Measurements from ENCODE around the gene CHI3L1.

CHI3L1 gene

DNA sequence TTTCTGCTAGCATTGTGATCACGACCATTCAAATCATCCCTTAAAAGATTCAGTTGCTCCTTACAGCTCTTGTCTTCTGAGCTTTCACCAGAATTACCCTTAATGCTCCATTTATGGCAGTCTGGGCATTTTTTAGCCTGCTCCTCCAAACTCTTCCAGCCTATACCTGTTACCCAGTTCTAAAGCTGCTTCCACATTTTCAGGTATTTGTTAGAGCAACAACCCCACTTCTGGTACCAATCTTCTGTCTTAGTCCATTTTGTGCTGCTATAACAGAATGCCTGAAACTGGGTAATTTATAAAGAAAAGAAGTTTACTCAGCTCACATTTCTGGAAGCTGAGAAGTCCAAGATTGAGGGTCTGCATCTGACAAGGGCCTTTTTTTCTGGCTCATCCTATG lies 28.1 kb downstream of the CHI3L1 start:
- DNase-seq (ENCODE audit: extremely low spot score): no peak
- TF ChIP-seq, protein P1, sequence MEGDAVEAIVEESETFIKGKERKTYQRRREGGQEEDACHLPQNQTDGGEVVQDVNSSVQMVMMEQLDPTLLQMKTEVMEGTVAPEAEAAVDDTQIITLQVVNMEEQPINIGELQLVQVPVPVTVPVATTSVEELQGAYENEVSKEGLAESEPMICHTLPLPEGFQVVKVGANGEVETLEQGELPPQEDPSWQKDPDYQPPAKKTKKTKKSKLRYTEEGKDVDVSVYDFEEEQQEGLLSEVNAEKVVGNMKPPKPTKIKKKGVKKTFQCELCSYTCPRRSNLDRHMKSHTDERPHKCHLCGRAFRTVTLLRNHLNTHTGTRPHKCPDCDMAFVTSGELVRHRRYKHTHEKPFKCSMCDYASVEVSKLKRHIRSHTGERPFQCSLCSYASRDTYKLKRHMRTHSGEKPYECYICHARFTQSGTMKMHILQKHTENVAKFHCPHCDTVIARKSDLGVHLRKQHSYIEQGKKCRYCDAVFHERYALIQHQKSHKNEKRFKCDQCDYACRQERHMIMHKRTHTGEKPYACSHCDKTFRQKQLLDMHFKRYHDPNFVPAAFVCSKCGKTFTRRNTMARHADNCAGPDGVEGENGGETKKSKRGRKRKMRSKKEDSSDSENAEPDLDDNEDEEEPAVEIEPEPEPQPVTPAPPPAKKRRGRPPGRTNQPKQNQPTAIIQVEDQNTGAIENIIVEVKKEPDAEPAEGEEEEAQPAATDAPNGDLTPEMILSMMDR (IDR thresholded peaks at IDR 0.05; ENCODE audit: control extremely low read depth, extremely low read depth, low read depth, missing control alignments): no peak
- ChIA-PET POLR2A (no interaction called here), CTCF (interaction anchor here (0.8 to 2.1 kb wide), 3 partner anchors 10 to 119 kb away, joined by 3 to 7 read pairs (median 4); no protein-coding TSS in a partner anchor)

DNA sequence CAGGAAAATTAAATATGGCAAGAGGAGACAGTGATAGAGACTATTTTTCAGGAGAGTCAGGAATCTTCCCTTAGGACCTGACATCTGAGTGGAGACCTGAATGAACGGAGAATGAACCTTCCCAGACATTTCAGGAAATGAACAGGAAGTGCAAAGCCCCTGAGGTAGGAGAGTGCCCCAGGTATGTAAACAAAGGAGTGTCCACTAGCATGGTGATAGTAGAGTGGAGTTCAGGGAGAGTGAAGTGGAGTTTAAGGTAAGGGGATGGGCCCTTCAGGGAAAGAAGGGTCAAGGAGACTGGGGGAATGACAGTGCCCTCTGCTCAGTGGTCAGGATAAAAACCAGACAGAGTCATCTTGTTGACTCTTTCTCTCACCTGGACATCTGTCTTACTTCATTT lies 30.2 kb downstream of the CHI3L1 start:
- POLR2A ChIA-PET: no interaction called here
- no peak for DNase-seq (ENCODE audit: extremely low spot score)
- CTCF ChIA-PET: interaction anchor here (1.2 to 1.4 kb wide), 2 partner anchors 9 to 15 kb away, joined by 3 to 4 read pairs; no protein-coding TSS in a partner anchor
- TF ChIP-seq, protein P1 (IDR thresholded peaks at IDR 0.05; ENCODE audit: control extremely low read depth, extremely low read depth, low read depth, missing control alignments): no peak

DNA sequence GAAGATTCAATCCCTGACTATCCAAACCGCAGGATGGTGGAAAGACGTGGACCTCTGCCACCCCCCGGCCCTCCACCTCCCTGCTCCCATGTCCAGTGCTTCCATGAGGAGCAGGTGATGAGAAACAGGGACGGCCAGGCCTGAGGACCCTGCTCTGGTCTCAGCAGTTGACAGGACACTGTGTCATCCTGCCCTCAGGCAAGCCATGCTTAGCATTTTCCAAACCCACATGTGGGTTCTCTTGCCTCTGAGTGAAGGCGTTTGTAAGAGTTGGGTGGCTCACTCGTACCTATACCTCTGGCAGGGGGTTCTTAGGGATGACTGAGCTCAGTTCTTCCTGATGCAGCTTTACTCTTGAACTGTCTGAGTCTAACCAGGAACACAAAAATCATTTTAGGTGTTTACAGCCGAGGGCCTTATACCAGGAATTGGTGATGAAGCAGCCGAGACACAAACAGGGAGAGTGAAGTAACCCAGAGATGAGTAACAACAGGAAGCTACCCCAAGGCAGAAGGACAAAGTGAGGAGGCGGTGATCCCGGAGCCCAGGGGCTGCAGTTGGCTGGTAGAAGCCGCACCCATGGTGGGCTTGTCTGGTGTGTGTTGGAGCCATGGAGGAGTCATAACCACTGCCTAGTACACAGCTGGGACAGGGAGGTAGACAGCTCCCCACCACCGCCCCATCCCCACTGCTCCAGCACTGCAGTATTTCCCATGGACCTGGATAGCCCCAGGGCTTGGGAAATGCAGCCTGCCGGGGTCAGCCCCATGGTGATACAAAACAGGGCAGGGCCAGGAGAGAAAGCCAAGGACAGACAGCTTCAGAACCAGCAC lies 32.3 kb downstream of the CHI3L1 start:
- ChIA-PET CTCF (interaction anchor here (1.2 to 4.2 kb wide), 2 partner anchors 18 to 63 kb away, joined by 4 to 15 read pairs; no protein-coding TSS in a partner anchor), POLR2A (no interaction called here)
- TF ChIP-seq, protein P1 (IDR thresholded peaks at IDR 0.05; ENCODE audit: control extremely low read depth, extremely low read depth, low read depth, missing control alignments): no peak
- DNase-seq (ENCODE audit: extremely low spot score): no peak

DNA sequence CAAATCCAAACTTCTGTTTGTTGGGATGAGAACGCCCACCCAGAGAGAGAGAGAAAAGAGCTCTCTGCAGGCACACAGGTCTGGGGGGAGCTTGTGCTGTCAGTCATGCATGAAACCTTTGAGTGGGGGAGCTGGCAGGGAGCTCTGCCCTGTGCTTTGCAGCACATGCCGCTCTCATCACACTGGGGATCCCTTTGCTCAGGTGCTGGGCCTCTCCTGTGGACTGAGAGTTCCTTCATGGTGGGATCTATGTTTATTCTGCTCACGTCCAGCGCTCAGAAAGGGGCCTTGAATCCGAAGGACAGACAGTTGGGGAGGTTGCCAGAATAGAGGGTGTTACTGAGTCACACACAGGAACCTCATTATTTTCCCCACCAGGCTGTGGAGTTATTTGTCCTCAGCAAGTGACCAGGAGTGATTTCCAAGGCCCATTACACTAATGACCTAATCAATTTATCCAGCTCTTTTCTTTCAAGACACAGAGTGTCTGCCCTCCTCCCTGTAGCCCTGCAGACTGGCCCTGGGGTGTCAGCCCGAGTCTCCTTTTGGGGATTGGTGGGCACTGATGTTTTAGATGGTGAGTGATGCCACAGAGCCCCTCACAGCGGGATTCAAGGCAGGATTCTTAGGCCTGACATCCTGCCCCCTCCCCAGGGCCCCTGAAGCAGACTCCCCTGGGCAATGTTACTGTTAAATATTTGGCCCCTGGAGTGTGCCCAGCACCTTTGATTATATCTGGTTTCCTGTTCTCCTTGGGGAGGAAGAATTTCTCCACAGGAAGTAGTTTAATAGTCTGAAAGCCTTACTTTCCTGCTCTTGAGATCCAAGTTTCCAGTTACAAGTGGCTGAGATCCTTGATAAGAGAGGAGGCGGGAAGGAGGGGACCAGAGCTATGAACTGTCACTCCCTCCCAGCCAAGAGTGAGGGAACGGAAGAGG lies 33.2 kb downstream of the CHI3L1 start:
- no peak for DNase-seq (ENCODE audit: extremely low spot score)
- POLR2A ChIA-PET: interaction anchor here (0.5 kb wide), 1 partner anchor 152 kb away, joined by 4 read pairs; no protein-coding TSS in a partner anchor

DNA sequence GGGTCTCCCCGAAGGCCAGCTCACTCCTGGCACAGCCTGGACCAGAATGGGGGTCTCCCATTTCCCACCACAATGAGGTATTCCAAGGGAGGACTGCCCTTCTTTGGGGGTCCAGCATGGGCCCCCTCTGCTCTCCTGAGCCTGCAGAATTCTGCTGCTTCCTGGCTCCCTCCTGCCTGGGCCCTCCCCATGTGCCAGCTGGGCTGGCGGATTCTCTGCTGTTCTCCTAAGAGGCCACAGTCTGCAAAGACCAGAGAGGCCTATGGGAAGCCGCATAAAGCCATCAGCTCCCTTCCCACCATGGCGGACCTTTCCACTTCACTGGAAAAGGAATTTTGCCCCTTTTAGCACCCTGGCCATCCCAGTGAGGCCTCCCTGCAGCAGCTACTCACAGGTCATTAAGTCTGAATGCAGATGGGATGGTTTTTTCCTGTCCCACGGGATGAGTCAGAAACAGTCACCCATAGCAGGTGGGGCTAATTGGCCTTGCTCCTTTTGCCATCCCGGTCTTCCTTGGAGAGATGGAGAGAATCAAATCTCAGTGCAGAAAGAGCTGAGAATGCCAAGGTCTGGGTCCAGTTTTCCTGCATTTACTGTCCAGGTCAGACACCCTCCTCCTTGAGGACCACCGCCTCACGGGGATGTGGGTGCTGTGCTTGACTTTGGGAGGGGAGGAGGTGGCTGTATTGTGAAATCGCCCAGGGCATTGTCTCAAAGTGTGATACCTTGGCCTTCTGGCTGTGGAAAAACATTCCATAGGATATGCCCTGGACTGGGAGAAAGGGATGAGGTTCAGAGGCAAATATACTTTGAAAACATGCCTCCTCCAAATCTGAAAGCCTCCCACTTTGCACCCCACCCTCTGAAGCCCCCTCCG lies 34.1 kb downstream of the CHI3L1 start:
- ChIA-PET POLR2A (interaction anchor here (0.5 kb wide), 1 partner anchor 153 kb away, joined by 4 read pairs; no protein-coding TSS in a partner anchor), CTCF (interaction anchor here (1.4 to 4.2 kb wide), 3 partner anchors 20 to 113 kb away, joined by 3 to 15 read pairs (median 4); no protein-coding TSS in a partner anchor)
- TF ChIP-seq, protein P1 (IDR thresholded peaks at IDR 0.05; ENCODE audit: control extremely low read depth, extremely low read depth, low read depth, missing control alignments): no peak
- no peak for DNase-seq (ENCODE audit: extremely low spot score)

More for the DNA sequence above, 33.2 kb downstream of the CHI3L1 start:
- TF ChIP-seq, protein P1 (IDR thresholded peaks at IDR 0.05; ENCODE audit: control extremely low read depth, extremely low read depth, low read depth, missing control alignments): no peak
- CTCF ChIA-PET: interaction anchor here (1.2 to 4.2 kb wide), 4 partner anchors 19 to 114 kb away, joined by 3 to 15 read pairs (median 4); no protein-coding TSS in a partner anchor
